RPMI7951 (cell line): ENCODE measurements around the gene IFRD2. TPM values are rescaled to one million over a fixed set of nuclear protein-coding genes. Genes with fewer than 3 reads are reported as not detected.
A peak's percentile ranks its signal among the peaks of the same experiment; 100 is the strongest.
"Not testable (repeated sequence)": the region's sequence is repeated elsewhere in the genome, so short reads cannot be mapped to it uniquely, and the experiment has no call there.

ENCODE experiments used
- DNase-seq: peaks from one replicate; pipeline ENCODE4 v3.0.0-alpha.2; 2012; ENCODE audit warnings: low read depth
- total RNA-seq: library from RNA; depleted of rRNA; stranded (reverse); fragments of >200 nt; shearing (Covaris generic); gene quantifications from 2 replicates; pipeline ENCODE4 v1.2.3, GENCODE V29; 2014

IFRD2 gene
- total RNA-seq, 1 experiment from 2014 or later: 97.9 TPM

DNA sequence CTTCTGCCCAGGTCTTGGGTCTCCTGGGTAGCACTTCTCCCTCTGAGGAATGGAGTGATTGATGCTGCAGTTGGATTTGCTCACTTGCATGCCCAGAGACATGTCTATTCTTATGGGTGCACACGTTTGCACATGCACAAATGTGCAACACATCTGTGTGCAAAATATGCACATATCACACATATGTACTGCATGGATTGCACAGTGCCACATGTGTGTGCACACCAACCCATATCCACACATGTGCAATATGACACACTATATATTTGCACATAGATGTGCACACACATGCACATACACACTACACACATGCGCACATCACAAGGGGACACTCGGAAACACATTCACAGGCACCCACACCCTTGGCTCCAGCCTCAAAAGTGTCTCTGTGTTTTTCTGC is 24.0 kb downstream of the IFRD2 start:
- DNase-seq: no peak

DNA sequence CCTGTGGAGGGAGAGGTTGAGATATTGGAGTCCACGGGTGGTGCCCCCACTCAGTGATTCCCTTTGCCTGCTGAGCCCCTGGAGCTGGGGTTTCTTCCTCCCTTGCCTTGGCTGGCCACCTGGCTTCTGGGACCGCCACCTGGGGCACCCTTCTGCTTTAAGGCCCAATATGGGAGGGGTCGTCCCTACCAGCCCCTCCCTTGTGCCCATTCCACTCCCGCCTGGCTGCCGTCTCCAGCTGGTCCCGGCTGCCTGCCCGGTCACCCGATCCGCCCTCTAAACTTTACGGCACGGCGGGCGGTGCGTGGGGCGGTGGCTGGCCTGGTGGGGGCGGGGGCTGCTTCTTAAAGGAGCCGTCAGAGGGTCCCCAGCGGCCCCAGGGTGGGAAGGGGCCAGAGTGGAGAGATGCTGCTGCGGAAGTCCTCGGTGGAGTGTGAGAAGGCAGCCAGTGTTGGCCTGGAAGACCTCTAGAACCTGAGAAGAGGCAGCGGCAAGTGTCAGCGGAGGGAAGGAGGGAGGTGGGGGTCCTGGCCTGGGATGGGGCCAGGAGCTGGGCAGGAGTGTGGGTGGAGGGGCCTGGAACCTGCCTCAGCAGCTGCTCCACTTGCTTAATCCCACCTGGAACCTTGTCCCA is 24.8 kb downstream of the IFRD2 start:
- DNase-seq: no peak

DNA sequence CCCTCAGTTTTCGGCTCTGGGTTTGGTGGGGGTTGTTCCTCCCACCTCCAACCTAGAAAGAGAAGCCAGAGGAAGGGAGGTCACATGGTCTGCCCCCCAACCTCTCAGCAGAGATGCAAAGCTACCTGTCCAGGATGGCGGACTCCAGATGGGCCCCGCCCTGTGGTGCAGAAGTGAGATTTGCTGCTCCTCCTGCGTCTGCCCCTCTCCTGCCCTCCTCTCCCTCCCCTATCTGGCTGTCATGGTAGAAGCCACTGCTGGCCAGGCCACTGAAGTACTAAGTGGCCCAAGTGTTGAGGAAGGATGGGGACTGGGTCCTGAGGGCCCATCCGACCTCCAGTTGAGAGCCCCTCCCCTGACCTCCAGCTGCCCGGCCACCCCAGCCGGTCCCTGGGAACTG is 25.4 kb downstream of the IFRD2 start:
- DNase-seq: no peak

DNA sequence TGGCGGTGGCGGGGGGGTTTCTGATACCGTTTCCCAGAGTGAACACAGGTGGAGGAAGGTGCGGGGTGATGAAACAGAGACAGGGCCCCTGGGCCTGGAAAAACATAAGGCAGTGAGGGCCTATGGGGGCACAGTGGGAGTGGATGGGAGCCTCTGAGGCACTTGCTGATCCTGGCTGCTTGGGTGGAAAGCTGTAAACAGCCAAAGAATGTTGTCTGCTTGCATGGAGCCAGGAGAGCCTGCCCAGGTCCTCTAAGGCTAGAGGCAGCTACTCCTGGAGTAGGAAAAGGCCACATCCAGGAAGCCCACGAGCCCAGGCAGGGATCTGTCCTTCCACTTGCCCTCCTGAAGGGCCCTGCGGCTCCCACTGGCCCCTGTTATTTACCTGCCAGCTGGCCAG is 26.2 kb downstream of the IFRD2 start:
- DNase-seq: no peak

- DNase-seq: no peak
Measured at GRCh38 chr3:50265571-50265970, 26.7 kb downstream of the IFRD2 start.

DNA sequence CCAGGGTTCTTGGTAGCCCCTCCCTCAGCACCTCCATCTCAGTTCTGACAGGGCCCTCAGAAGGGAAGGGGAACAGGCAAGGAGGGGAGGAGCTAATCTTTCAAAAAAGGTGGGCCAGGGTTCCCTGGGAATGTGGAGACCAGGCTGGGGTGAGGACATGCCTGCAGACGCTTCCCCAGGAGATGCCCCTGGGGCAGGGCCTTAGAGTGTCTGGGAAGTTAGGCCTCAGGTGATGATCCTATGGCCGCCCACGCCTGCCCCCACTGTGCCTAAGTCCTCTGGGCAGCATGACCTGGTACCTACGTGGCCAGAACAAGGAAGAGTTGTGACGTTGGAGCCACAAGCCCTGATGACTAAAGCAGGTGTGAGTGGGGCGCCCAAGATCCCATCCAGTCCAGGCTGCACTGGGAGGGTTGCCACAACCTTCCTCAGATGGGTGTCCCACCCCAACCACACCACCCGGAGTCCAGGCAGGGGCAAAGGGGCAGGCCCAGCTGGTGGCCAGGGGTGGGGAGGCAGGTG is 27.2 kb downstream of the IFRD2 start:
- DNase-seq: no peak

DNA sequence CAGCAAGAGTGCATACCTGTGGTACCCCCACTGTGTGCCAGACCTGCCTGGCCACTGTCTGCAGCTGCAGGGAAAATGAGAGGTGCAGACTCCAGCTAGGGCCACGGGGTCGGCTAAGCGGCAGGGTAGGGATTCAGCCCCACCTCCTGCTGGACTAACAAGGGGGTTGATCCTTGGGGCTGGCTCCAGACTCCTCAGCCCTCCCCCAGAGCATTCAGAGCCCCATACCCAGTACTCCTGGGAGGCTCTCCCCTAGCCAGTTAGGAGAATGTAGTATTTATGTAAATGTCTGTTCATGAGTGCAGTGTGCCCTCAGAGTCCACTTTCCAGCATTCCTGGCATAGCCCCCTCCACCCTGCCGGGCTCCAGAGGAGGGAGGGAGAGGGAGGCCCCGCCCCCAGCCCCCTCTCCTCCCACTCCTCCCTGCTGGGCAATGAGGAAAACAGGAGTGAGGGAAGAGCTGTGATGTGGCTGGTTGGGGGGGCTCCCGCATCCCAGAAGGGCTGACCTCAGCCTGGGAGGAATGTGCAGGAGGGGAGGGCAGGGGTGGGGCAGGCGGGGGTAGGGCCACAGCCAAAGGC is 27.8 kb downstream of the IFRD2 start:
- DNase-seq: peak; percentile 72

DNA sequence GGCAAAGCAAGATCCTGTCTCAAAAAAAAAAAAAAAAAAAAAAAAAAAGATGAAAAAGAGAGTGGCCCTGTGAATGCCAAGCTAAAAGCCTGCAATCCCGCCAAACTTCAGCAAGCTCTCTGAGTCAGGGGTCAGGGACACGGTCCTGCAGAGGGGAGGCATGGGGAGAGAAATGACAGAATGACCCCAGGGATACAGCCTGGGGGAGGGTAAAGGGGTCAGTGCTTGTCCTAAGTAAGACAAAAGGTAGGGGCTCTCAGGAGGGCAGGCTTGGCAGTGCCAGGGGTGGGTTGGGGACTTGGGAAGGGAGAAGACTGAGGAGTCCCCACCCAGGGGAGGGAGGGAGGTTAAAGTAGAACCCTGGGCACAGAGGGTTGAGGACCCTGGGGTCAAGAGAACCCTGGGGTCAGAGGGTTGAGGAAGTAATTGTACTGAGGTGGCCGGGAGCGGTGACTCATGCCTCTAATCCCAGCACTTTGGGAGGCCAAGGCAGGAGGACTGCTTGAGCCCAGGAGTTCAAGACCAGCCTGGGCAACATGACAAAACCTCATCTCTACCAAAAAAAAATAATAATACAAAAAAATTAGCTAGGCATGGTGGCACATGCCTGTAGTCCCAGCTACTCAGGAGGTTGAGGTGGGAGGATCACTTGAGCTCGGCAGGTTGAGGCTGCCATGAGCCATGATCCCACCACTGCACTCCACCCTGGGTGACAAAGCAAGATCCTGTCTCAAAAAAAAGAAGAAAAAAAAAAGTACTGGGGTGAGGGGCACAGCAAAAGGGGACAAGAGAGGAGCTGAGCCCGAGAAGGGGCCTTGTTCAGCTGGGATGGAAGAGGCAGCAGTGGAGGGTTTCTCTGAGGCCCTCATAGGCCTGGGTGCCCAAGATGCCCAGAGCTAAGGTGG is 28.5 kb downstream of the IFRD2 start:
- no peak for DNase-seq

DNA sequence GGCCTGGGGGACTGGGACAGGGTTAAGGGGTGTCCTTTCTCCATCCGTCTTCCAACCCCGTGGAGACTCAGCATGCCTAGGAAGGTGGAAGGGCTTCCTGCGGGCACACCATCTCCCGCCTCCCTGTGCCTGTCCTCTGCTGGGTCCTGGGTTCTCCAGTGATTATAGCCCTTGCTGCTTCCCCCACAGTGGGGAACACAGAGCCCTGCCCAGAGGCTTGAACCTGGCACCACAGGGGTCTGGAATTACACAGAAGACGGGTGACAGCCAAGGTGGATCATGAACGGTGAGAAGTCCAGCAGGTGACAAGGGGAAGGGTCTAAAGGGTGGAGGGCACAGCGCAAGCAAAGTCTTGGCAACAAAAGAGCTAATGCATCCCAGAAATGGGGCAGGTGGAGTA is 29.5 kb downstream of the IFRD2 start:
- no peak for DNase-seq

GRCh38 chr3:50262200-50262599 is 30.0 kb downstream of the IFRD2 start:
- not testable (repeated sequence) for DNase-seq

DNA sequence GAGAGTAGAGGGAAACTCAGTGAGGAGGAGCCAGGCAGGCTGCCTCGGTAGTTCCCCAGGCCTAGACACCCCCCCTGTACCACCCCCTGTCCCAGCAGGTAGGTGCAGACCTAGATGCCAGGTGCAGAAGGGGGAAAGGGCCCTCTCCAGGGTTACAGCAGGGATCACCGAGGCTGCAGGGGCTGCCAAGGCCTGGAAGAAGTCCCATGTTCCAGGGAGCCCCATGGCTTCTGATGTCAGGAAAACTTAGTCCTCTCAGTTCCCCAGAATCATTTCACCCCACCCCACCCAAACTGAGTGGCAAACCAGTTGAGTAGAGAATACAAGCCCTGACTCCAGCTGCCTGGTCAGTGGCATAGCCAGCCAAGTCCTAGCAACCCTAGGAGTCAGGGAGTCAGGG is 30.7 kb downstream of the IFRD2 start:
- no peak for DNase-seq

DNA sequence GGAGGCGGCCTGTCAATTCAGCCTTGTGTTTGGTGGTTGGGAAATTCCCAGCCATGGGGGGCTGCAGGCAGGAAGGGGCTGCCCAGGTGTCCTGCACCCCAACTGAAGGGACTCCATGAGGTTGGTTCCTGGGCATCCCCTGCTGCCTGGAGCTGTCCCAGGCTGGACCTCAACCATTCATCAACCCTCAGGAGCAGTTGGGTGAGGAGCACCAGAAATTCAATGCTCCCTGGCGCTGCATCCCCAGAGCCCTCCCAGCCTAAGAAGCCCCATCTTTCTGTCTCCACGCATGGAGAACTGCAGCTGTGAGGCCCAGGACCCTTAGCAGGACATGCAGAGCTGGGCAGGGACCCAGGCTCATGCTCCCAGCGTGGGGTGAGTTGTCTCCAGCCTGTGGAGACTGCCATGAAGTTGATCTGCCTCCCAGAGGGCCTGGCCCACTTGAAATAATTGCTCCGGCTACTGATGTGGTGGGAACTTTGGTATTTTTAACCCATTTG is 31.2 kb downstream of the IFRD2 start:
- DNase-seq: no peak

GRCh38 chr3:50260027-50260941 is 31.9 kb downstream of the IFRD2 start:
- peak; percentile 89 for DNase-seq

DNA sequence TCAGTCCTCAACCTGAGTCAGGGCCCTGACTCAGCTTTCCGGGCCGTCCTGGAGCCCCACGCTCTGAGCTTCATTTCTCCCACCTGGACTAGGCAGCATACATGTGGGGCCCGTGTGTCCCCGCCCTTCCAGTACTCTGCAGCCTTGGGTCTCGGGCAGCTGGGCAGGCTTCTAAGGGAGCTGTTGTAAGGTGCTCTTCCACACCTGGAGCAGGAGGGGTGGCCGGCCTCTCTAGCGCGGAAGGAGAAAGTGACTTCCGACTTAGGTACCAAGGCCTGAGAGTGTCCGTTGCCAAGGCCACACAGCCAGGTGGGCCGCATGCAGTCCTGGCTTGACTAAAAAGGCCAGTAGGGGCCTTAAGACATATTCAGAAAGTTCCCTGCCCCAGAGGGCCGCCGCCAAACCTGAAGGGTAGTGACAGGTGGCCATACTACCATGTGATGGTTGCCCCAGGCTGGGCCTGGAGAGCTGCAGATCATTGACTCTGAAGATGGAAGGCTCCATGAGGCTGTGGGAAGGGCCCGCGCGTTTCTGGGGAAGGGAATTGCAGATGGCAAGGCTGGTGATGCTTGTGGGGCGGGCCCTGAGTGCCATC is 32.7 kb downstream of the IFRD2 start:
- no peak for DNase-seq

GRCh38 chr3:50258979-50259378 is 33.2 kb downstream of the IFRD2 start:
- no peak for DNase-seq

DNA sequence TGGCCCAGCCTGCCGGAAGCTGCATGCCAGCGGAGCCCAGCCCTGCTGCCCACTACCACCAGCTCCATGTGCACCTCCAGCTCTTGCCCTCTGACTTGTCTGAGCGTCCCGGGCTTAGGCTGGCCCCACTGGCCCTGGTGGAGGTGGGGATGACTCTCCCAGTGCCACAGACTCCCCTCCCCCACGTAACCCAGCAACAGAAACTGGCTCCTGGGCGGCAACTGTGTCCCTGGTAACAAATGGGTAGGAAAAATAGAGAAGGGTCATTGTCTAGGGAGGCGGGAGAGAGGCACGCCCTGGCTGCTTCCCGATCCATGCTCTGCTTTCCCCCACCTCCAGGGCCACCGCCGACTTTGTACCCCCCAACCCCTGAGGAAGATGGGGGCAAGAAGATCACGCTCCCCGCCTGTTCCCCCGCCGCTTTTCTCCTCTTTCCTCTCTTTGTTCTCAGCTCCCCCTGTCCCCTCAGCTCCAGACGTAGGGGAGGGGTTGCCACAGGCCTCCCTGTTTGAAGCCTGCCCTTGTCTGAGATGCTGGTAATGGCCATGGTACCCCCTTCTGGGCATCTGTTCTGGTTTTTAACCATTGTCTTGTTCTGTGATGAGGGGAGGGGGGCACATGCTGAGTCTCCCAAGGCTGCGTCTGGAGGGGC is 34.1 kb downstream of the IFRD2 start:
- no peak for DNase-seq

DNA sequence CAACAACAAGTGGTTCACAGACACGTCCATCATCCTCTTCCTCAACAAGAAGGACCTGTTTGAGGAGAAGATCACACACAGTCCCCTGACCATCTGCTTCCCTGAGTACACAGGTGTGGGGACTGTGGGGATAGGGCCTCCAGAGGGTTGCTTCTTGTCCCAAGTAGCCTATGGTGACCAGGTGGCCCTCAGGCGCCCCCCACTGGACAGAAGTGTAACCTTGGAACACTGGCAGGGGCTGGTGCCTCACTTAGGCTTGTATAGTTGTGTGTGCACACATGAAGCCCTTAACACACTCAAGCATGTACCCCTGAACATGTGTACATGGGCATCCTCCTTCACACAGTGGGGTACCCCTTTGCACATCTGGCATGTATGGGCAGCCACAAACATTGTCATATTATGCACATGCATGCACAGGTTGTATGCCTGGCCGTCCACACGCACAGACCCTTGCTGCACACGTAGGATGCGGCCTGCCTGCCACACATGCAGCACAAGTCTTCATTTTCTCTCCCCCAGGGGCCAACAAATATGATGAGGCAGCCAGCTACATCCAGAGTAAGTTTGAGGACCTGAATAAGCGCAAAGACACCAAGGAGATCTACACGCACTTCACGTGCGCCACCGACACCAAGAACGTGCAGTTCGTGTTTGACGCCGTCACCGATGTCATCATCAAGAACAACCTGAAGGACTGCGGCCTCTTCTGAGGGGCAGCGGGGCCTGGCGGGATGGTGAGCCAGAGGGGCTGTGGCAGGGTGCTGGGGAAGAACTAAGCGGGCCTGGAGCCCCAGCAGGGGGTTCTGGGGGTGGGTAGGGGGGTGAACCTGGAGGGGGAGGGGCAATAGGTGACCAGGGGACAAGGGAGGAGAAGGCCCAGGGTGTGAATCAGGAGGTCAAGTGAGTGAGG is 35.0 kb downstream of the IFRD2 start:
- DNase-seq: no peak

- DNase-seq: no peak
Measured at GRCh38 chr3:50255251-50255615, 37.0 kb downstream of the IFRD2 start.

GRCh38 chr3:50254577-50255250 is 37.5 kb downstream of the IFRD2 start:
- DNase-seq: no peak
